GM23248 (cell line): ENCODE measurements around the gene MMS19. TPM values are rescaled to one million over a fixed set of nuclear protein-coding genes. Genes with fewer than 3 reads are reported as not detected.

ENCODE experiments used
- DNase-seq: peaks from one replicate; pipeline ENCODE4 v3.0.0-alpha.2; 2015
- H2AFZ ChIP-seq: fragments of 200-600 bp; sonication (generic); 2 replicates; pipeline ENCODE4 v1.6.1; 2016; ENCODE audit warnings: antibody characterized with exemption
- H3F3A ChIP-seq: fragments of 200-600 bp; sonication (generic); 2 replicates; pipeline ENCODE4 v1.6.1; 2016; ENCODE audit warnings: mild to moderate bottlenecking, antibody characterized with exemption, mixed run types; ENCODE audit not compliant: insufficient read depth
- H3K27ac ChIP-seq: fragments of 200-600 bp; sonication (generic); 2 replicates; pipeline ENCODE4 v1.5.1; 2016; ENCODE audit warnings: mild to moderate bottlenecking
- H3K27me3 ChIP-seq: fragments of 200-600 bp; sonication (generic); replicated peaks from 2 replicates; pipeline ENCODE4 v1.6.1; 2016; ENCODE audit warnings: mild to moderate bottlenecking; ENCODE audit not compliant: insufficient read depth
- H3K36me3 ChIP-seq: fragments of 200-600 bp; sonication (generic); 2 replicates; pipeline ENCODE4 v1.6.1; 2016; ENCODE audit warnings: low read depth, mild to moderate bottlenecking
- H3K4me1 ChIP-seq: fragments of 200-600 bp; sonication (generic); 2 replicates; pipeline ENCODE4 v1.6.1; 2016; ENCODE audit warnings: mild to moderate bottlenecking; ENCODE audit not compliant: insufficient read depth
- H3K4me2 ChIP-seq: fragments of 200-600 bp; sonication (generic); one replicate; pipeline ENCODE4 v1.6.1; 2016; ENCODE audit warnings: mild to moderate bottlenecking; ENCODE audit not compliant: unreplicated experiment
- H3K4me3 ChIP-seq: fragments of 200-600 bp; sonication (generic); 2 replicates; pipeline ENCODE4 v1.5.1; 2016; ENCODE audit warnings: mild to moderate bottlenecking
- H3K79me2 ChIP-seq: fragments of 200-600 bp; sonication (generic); 2 replicates; pipeline ENCODE4 v1.6.1; 2016; ENCODE audit warnings: mild to moderate bottlenecking; ENCODE audit not compliant: insufficient read depth
- H3K9ac ChIP-seq: fragments of 200-600 bp; sonication (generic); 2 replicates; pipeline ENCODE4 v1.6.1; 2016; ENCODE audit warnings: mild to moderate bottlenecking
- H3K9me2 ChIP-seq: fragments of 200-600 bp; sonication (generic); 2 replicates; pipeline ENCODE4 v1.6.1; 2016; ENCODE audit warnings: mixed run types, mild to moderate bottlenecking, moderate library complexity; ENCODE audit not compliant: insufficient read depth
- H3K9me3 ChIP-seq: fragments of 200-600 bp; sonication (generic); one replicate; pipeline ENCODE4 v1.6.1; 2017; ENCODE audit warnings: low read depth
- H4K20me1 ChIP-seq: fragments of 200-600 bp; sonication (generic); 2 replicates; pipeline ENCODE4 v1.6.0; 2016; ENCODE audit not compliant: insufficient read depth
- EZH2 ChIP-seq: fragments of 200-600 bp; sonication (generic); IDR thresholded peaks from 2 replicates; pipeline ENCODE4 v1.6.1; 2018; ENCODE audit warnings: antibody characterized with exemption, mild to moderate bottlenecking; ENCODE audit not compliant: insufficient read depth, poor library complexity, severe bottlenecking
- EZH2phosphoT487 ChIP-seq: fragments of 200-600 bp; sonication (generic); IDR thresholded peaks from 2 replicates; pipeline ENCODE4 v1.6.1; 2018; ENCODE audit warnings: antibody characterized with exemption, moderate library complexity, mild to moderate bottlenecking, low read depth; ENCODE audit not compliant: insufficient read depth
- WGBS, 2 experiments: methylation state at CpG; one replicate each; pipeline ENCODE4 v1.1.6; 2015 to 2017; ENCODE audit warnings: low lambda C conversion rate in 2 of 2, low coverage in 1 of 2; ENCODE audit errors: missing lambda C conversion rate in 2 of 2; 5-methylcytosine and 5-hydroxymethylcytosine counted together
- in situ Hi-C: fragments of 300-500 bp; cut with MboI; formaldehyde crosslinking; loops from 2 replicates; pipeline ENCODE4 v1.15.0; 2020
- polyA plus RNA-seq: library from polyadenylated mRNA; unstranded; fragments of >200 nt; fragmentation: Nextera tagmentation; extraction: Ambion mirVana; gene quantifications from 2 replicates; pipeline ENCODE4 v1.2.1, GENCODE V29; 2016
- total RNA-seq: library from RNA; depleted of rRNA; stranded (reverse); fragments of >200 nt; shearing (Covaris generic); gene quantifications from 2 replicates; pipeline ENCODE4 v1.2.3, GENCODE V29; 2014

MMS19 gene
- total and polyA plus RNA-seq, 2 experiments from 2014 or later: 40.0 to 89.7 TPM

GRCh38 chr10:97499561-97500296 is 1.5 kb upstream of the MMS19 start:
- TF ChIP-seq EZH2 (no peak), EZH2phosphoT487 (no peak)
- Histone ChIP-seq H3K36me3 (0 out of 2 replicates have a peak, but pooled peaks cover 4% of the 10 kb centered on the region), H2AFZ (peak overlapping the region; percentile 81), H3K4me2 (peak overlapping the region; percentile 92), H3K9me2 (no peaks in the 10 kb centered on the region), H3K27me3 (no peaks in the 10 kb centered on the region), H3K4me3 (peak overlapping the region; percentile 92), H3K9ac (peak overlapping the region; percentile 97), H3K79me2 (peaks cover 79% of the 10 kb centered on the region), H3K27ac (peak overlapping the region; percentile 97), H4K20me1 (no peaks in the 10 kb centered on the region; the same call in 1 of the 2 replicates), H3F3A (peaks cover 26% of the 10 kb centered on the region), H3K9me3 (no peaks in the 10 kb centered on the region), H3K4me1 (peaks cover 21% of the 10 kb centered on the region)
- in situ Hi-C loops: no loop called here
- peak; percentile 86 for DNase-seq
- WGBS, 2 experiments: 1% methylated on average over 21 to 41 of the region's 41 CpGs

- in situ Hi-C loops: no loop called here
- Histone ChIP-seq H3K79me2 (peaks cover 79% of the 10 kb centered on the region), H3K4me1 (peaks cover 28% of the 10 kb centered on the region), H3K36me3 (0 out of 2 replicates have a peak, but pooled peaks cover 4% of the 10 kb centered on the region), H3K4me2 (peak within 1 kb of the TSS; percentile 97), H3K27me3 (no peaks in the 10 kb centered on the region), H3K27ac (peak within 1 kb of the TSS; percentile 97), H2AFZ (peak within 1 kb of the TSS; percentile 81), H3K9me3 (no peaks in the 10 kb centered on the region), H4K20me1 (no peaks in the 10 kb centered on the region; the same call in 1 of the 2 replicates), H3K9ac (peak within 1 kb of the TSS; percentile 97), H3K4me3 (peak within 1 kb of the TSS; percentile 92), H3K9me2 (no peaks in the 10 kb centered on the region), H3F3A (peaks cover 26% of the 10 kb centered on the region)
- WGBS, 2 experiments: 2% methylated on average over 44 to 50 of the region's 66 CpGs
- TF ChIP-seq EZH2phosphoT487: no peak
- TF ChIP-seq EZH2: no peak
- peak; percentile 79 for DNase-seq
These were observed 779 bp upstream of the MMS19 start, which contains the start of gene UBTD1 for GRCh38 chr10:97498841-97499560. Gene UBTD1, plus strand, starts transcription at chr10:97498924. Its CDS starts 280 bp downstream, at chr10:97499204.

GRCh38 chr10:97497572-97498075 is 598 bp downstream of the MMS19 start:
- Histone ChIP-seq H3K4me1 (peaks cover 30% of the 10 kb centered on the region), H4K20me1 (no peaks in the 10 kb centered on the region; the same call in 1 of the 2 replicates), H3F3A (peaks cover 26% of the 10 kb centered on the region), H2AFZ (peak overlapping the region; percentile 81), H3K27me3 (no peaks in the 10 kb centered on the region), H3K4me2 (peak overlapping the region; percentile 97), H3K9ac (peak overlapping the region; percentile 97), H3K79me2 (peaks cover 79% of the 10 kb centered on the region), H3K9me3 (no peaks in the 10 kb centered on the region), H3K36me3 (0 out of 2 replicates have a peak, but pooled peaks cover 4% of the 10 kb centered on the region), H3K27ac (peak overlapping the region; percentile 97), H3K9me2 (no peaks in the 10 kb centered on the region), H3K4me3 (peak overlapping the region; percentile 92)
- 1% methylated on average over 22 of the region's 22 CpGs for WGBS, 2 experiments
- DNase-seq: peak; percentile 97
- TF ChIP-seq EZH2phosphoT487: no peak
- TF ChIP-seq EZH2: no peak
- in situ Hi-C loops: no loop called here

- peaks cover 7% of the 10 kb centered on the region; the same call in 1 of the 2 replicates for H4K20me1 ChIP-seq
- 0 out of 2 replicates have a peak overlapping the region, but pooled peaks have one; percentile 9 for H3K9ac ChIP-seq
These were observed 3.2 kb downstream of the MMS19 start for GRCh38 chr10:97494863-97495506.

More at GRCh38 chr10:97494863-97495506, 3.2 kb downstream of the MMS19 start:
- H2AFZ ChIP-seq: no peak overlapping the region
- H3K4me3 ChIP-seq: no peak overlapping the region
- peaks cover 24% of the 10 kb centered on the region for H3F3A ChIP-seq
- no peaks in the 10 kb centered on the region for H3K9me2 ChIP-seq
- H3K27me3 ChIP-seq: no peaks in the 10 kb centered on the region
- TF ChIP-seq EZH2: no peak
- no peak for TF ChIP-seq EZH2phosphoT487
- in situ Hi-C loops: no loop called here
- peaks cover 79% of the 10 kb centered on the region for H3K79me2 ChIP-seq
- peak; percentile 38 for DNase-seq
- peak overlapping the region; percentile 20 for H3K4me2 ChIP-seq
- H3K27ac ChIP-seq: no peak overlapping the region
- H3K4me1 ChIP-seq: peaks cover 30% of the 10 kb centered on the region
- H3K9me3 ChIP-seq: no peaks in the 10 kb centered on the region
- WGBS, 2 experiments: 52 to 54% methylated on average over 7 of the region's 7 CpGs
- H3K36me3 ChIP-seq: 0 out of 2 replicates have a peak, but pooled peaks cover 10% of the 10 kb centered on the region
